ENCODE results near the gene RPA1. TPM values are rescaled to one million over a fixed set of nuclear protein-coding genes. Genes with fewer than 3 reads are reported as not detected.

RPA1 gene
- total RNA-seq, 1 donor from 2014 or later, result 234 TPM

DNA sequence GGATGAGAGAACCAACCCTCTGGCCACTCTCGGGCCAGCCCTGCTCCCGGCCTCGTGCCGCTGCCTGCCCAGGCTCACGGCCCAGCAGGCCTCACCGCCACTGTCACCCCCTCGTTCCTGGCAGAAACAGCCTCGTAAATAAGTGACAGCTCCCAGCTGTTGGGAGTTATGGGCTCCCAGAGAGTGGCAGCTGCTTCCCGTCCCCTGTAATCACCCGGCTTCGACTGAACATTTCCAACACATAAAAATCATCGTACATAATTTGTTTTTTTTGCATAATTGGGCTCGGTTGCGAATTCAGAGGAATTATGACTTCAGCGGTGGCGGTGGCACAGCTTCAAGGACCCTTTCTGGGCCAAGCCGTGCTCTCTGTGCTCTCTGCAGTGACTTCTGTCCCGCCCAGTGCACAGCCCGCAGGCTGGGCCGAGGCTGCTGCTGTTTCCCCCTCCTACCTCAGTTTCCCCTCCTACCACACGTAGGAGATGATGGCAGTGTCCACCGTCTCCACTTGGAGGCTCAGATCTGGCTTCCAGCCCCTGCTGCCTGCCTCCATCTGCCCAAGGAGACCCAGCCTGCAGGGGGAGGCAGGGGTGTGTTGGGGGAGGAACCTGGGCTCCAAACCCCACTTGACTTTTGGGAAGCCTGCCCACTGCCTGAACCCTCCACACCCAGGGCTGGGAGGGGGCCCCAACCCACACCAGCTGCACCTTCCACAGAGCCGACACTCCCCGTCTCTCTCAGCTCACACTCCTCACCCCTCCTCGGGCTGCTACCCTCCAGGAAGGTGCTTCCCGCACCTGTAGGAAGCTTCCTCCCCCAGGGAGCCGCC is 110.4 kb downstream of the RPA1 start:
- H3K36me3 Mint-ChIP-seq (ENCODE audit: low read depth), result no peaks in the 10 kb centered on the region
- H3K27ac Mint-ChIP-seq, result no peak overlapping the region
- H3K4me3 Mint-ChIP-seq, result no peak overlapping the region
- intact Hi-C loops (cut with micrococcal nuclease), result no loop called here
- DNase-seq, result no peak
- H3K4me1 Mint-ChIP-seq, result no peaks in the 10 kb centered on the region
- H3K27me3 Mint-ChIP-seq, result peaks cover 1% of the 10 kb centered on the region
- H3K9me3 Mint-ChIP-seq, result no peaks in the 10 kb centered on the region

DNA sequence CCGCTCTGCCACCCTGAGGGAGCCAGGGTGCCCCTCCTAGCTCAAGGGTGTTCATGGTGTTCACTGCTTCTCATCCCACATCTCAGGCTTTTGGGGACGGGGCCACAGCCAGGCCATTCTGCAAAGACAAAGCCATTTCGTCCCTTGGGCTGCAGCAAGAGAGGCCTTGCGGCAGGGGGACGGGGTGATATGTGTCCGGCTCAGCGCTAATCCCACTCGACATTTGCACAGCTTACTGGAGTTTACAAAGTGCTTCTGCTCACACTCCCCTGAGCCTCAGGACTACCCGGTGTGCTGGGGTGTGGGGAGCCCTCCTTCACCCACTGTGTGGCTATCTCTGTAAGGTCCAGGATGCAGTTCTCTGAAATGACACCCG is 111.0 kb downstream of the RPA1 start:
- DNase-seq, result no peak
- intact Hi-C loops (cut with micrococcal nuclease), result no loop called here
- H3K9me3 Mint-ChIP-seq, result no peaks in the 10 kb centered on the region
- no peak overlapping the region for H3K4me3 Mint-ChIP-seq
- H3K27me3 Mint-ChIP-seq, result peaks cover 1% of the 10 kb centered on the region
- H3K36me3 Mint-ChIP-seq (ENCODE audit: low read depth), result no peaks in the 10 kb centered on the region
- no peak overlapping the region for H3K27ac Mint-ChIP-seq
- no peaks in the 10 kb centered on the region for H3K4me1 Mint-ChIP-seq

DNA sequence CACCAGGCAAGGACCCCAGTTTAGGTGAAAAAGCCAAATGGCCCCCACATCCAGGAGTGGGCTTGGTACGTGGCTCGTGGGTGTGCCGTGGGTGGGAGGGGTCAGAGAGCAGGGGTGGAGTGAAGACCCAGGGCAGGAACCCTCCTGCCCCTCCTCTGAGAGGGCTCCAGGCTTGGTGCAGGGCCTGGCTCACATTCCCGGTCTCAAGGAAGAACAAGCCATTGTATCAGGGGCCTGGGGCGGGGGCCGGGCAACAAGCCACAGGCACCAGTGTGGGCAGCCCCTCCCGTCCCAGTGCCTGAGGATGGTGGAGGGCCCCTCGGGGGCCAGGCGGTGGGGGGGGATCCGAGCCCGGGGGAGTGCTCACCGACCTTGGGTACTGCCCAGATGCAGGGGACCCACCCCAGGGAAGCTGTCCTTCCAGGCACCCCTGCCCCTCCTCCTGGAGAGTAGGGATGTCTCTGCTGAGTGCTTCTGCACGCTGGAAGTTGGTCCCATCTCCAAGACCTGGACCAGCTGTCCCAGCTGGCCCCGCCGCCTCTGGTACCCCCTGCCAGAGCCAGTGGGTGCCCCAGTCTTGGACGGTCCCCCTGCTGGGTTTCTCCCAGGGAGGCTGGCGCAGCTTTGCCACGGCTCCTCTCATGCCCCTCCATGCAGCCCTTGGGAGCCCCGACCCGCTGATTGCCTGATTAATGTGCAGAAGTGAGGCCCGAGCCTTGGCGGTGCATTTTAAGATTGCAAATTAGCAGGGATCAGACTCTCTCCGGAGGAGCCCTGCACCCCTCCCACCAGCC is 111.7 kb downstream of the RPA1 start:
- H3K4me3 Mint-ChIP-seq, result no peak overlapping the region
- H3K27ac Mint-ChIP-seq, result no peak overlapping the region
- intact Hi-C loops (cut with micrococcal nuclease), result no loop called here
- H3K9me3 Mint-ChIP-seq, result no peaks in the 10 kb centered on the region
- no peaks in the 10 kb centered on the region for H3K36me3 Mint-ChIP-seq (ENCODE audit: low read depth)
- H3K27me3 Mint-ChIP-seq, result peaks cover 1% of the 10 kb centered on the region
- DNase-seq, result no peak
- H3K4me1 Mint-ChIP-seq, result no peaks in the 10 kb centered on the region

DNA sequence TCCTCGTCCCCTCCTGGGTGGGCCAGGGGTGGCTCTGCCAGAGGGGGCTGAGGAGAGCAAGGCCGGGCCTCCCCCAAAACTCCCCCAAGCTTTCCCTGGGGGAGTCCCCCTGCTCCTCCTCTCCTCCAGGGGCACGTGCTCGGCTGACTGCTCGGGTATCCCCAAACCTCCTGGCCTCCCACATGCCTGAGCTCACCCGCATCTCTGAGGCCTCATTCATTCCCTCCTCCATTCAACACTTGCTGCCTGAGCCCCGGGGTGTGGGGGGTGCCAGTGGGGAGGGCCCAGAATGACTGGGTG is 112.2 kb downstream of the RPA1 start:
- H3K27ac Mint-ChIP-seq, result no peak overlapping the region
- DNase-seq, result no peak
- H3K27me3 Mint-ChIP-seq, result peaks cover 1% of the 10 kb centered on the region
- no peaks in the 10 kb centered on the region for H3K9me3 Mint-ChIP-seq
- intact Hi-C loops (cut with micrococcal nuclease), result no loop called here
- no peaks in the 10 kb centered on the region for H3K4me1 Mint-ChIP-seq
- no peak overlapping the region for H3K4me3 Mint-ChIP-seq
- H3K36me3 Mint-ChIP-seq (ENCODE audit: low read depth), result no peaks in the 10 kb centered on the region

DNA sequence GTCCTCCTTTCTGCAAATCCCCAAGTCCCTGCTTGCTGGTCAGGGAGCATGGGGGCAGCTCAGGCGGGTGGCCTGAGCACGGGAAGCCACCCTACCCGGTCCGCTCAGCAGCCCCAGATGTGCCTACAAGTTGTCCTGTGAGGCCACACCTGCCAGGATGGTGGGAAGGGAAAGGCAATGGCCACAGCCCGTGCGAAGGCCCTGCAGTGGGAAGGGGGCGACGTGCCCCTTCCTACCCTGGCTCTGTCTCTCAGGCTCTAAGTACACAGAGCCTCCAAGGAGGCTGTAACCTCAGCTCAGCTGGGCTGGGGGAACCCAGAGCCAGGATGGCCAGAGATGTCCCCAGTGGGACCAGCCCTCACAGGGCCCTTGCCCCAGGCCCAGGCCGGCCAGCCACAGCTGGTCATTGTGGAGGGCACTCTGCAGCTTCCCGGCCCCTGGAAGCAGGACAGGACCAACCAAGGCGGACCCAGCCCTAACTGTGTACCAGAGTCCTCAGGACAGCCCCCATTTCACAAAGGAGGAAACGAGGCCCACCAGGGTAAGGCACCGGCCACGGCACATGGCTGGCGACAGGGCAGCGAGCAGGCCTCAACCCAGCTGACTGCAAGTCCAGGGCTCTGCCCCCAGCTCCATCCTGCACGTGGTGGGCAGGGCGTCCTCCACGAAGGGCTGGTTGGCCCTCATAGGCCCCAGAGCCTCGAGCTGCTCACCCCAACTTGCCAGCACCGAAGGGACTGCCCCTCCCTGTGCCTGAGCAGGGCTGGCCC is 113.0 kb downstream of the RPA1 start:
- Mint-ChIP-seq H3K27ac (no peak overlapping the region), H3K9me3 (no peaks in the 10 kb centered on the region), H3K36me3 (ENCODE audit: low read depth) (no peaks in the 10 kb centered on the region), H3K4me3 (no peak overlapping the region), H3K4me1 (no peaks in the 10 kb centered on the region), H3K27me3 (peaks cover 1% of the 10 kb centered on the region)
- intact Hi-C loops (cut with micrococcal nuclease), result no loop called here
- no peak for DNase-seq

DNA sequence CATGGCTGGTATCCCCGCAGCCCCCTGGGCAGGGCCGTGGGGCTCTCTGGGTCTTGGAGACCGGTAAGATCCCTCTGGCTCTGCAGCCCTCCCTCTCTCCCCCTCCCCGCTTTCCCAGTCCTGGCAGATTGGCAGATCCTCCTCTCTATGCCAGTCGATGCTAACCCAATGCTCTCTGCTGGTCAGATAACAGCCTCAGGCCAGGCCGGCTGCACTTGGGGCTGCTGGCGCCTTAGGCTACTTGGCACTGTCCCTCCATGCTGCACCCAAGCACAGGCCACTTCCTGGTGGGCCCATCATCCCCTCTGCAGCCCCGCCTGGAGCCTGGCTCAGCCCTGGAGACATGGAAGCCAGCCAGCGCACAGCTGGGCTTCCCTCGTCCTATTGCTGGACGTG is 113.6 kb downstream of the RPA1 start:
- H3K4me1 Mint-ChIP-seq, result no peaks in the 10 kb centered on the region

DNA sequence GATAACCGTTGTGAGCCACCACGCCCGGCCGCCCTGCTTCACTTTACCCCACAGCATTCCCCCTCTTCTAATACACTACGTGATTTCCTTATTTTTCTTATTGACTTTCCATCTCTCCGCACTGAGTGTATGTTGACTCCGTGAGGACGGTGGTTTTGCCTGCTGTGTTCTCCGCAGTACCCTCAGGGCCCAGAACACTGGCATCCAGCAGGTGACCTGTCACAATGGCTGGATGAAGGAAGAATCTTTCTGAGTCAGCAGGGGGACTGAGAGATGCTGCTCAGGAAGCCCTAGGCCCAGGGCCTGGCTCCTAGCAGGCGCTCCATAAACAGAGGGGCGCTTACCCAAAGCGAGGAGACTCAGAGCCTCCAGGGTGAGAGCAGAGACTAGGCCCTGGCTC is 115.8 kb downstream of the RPA1 start:
- Mint-ChIP-seq H3K4me3 (no peak overlapping the region), H3K9me3 (no peaks in the 10 kb centered on the region), H3K36me3 (ENCODE audit: low read depth) (no peaks in the 10 kb centered on the region), H3K4me1 (no peaks in the 10 kb centered on the region), H3K27me3 (peaks cover 1% of the 10 kb centered on the region), H3K27ac (no peak overlapping the region)
- DNase-seq, result no peak
- intact Hi-C loops (cut with micrococcal nuclease), result no loop called here

More for the DNA sequence above, 113.6 kb downstream of the RPA1 start:
- Mint-ChIP-seq H3K4me3 (no peak overlapping the region), H3K36me3 (ENCODE audit: low read depth) (no peaks in the 10 kb centered on the region), H3K9me3 (no peaks in the 10 kb centered on the region), H3K27me3 (peaks cover 1% of the 10 kb centered on the region), H3K27ac (no peak overlapping the region)
- intact Hi-C loops (cut with micrococcal nuclease), result no loop called here
- no peak for DNase-seq

DNA sequence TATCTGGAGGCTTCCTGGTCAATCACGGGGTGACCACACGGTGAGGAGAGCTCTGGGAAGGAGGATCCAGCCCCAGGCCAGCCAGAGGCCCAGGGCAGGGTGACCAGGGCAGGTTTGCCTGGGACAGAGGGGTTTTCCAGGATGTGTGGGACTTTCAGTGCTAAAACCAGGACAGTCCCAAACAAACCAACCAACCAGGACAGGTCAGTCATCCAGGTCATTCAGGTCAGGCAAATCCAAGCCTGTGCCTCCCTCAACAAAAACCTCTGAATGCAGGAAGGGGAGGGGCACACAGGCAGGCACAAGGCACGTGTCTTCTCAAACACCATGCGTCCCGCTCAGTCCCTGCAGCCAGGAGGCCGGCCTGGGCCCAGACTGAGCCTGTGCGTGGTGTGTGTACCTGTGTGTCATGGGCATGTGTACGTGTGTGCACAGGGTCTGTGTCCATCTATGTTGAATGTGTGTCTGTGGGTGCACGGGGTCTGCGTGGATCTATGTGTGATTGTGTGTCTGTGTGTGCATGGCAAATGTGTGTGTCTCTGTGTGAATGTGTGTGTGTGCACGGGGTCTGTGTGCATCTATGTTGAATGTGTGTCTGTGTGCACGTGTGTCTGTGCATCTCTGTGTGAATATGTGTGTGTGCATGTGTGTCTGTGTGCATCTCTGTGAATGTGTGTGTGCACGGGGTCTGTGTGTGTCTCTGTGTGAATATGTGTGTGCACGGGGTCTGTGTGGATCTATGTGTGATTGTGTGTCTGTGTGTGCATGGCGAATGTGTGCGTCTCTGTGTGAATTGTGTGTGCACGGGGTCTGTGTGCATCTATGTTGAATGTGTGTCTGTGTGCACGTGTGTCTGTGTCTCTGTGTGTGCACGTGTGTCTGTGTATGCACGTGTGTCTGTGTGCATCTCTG is 116.5 kb downstream of the RPA1 start:
- Mint-ChIP-seq H3K4me3 (no peak overlapping the region), H3K9me3 (no peaks in the 10 kb centered on the region)
- intact Hi-C loops (cut with micrococcal nuclease), result no loop called here

DNA sequence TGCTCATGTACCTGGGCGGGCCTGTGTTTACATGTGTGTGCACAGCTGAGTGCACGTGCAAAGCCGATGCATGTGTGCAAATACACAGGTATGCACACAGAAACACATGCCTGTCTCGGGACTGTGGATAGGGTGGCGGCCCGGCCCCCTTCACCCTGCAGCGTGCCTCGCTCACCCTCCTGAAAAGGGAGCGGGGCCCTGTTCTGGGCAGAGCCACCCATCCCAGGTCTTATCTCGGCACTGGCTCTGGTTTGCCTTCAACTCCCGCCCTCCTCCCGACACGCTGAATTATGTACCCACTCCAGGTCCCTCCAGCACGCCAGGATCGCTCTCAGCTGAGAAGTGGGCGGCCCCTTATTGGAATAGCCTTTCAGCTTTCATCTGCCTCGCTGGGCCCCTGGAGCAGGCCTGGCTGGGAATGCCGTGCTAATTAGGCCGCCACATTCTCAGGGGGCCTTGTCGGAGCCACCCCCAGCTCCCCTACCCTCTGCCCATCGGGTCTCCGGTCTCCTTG is 117.5 kb downstream of the RPA1 start:
- H3K4me3 Mint-ChIP-seq, result no peak overlapping the region

More for the DNA sequence above, 116.5 kb downstream of the RPA1 start:
- no peak for DNase-seq
- Mint-ChIP-seq H3K27me3 (peaks cover 1% of the 10 kb centered on the region), H3K27ac (no peak overlapping the region), H3K4me1 (no peaks in the 10 kb centered on the region), H3K36me3 (ENCODE audit: low read depth) (no peaks in the 10 kb centered on the region)

DNA sequence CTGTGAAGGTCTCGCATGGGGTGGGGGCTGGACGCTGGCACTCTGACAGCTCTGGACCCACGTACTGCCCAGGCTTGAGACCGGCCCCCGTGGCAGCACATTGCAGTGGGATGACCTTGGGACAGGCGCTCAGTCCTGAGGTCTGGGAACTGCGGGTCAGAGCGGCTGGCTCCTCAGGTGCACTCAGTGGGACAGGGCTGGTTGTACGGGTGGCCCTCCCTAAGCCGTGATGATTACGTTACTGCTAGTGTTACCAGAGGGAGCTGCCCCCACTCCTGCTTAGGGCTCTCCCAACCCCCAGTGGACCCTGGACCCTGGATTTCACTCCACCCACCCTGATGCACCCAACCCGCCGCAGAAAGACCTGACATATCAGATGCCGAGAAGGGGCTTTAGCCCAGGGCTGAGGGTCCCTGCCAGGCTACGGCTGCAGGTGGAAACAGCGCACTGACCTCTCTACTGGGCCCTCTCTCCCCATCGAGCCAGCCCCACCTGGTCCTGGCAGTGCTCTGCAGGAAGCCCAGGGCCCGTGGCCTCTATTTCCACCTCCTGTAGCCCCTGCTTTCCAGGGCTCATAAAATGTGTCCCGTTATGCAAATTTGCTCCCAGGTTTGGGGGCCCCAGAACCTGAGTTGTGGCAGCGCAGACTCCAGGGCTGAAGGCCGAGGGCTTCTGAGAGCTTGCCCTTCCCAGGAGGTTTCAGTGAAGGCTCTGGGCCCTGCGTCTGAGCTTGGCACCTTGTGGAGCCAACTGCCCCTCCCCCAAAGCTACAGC is 118.1 kb downstream of the RPA1 start:
- no peaks in the 10 kb centered on the region for H3K9me3 Mint-ChIP-seq
- H3K27me3 Mint-ChIP-seq, result peaks cover 3% of the 10 kb centered on the region
- no peaks in the 10 kb centered on the region for H3K4me1 Mint-ChIP-seq
- no peak overlapping the region for H3K27ac Mint-ChIP-seq
- DNase-seq, result no peak
- H3K4me3 Mint-ChIP-seq, result no peak overlapping the region
- H3K36me3 Mint-ChIP-seq (ENCODE audit: low read depth), result no peaks in the 10 kb centered on the region
- intact Hi-C loops (cut with micrococcal nuclease), result no loop called here

More for the DNA sequence above, 117.5 kb downstream of the RPA1 start:
- Mint-ChIP-seq H3K27ac (no peak overlapping the region), H3K9me3 (no peaks in the 10 kb centered on the region), H3K27me3 (peaks cover 3% of the 10 kb centered on the region), H3K4me1 (no peaks in the 10 kb centered on the region), H3K36me3 (ENCODE audit: low read depth) (no peaks in the 10 kb centered on the region)
- no peak for DNase-seq
- intact Hi-C loops (cut with micrococcal nuclease), result no loop called here

DNA sequence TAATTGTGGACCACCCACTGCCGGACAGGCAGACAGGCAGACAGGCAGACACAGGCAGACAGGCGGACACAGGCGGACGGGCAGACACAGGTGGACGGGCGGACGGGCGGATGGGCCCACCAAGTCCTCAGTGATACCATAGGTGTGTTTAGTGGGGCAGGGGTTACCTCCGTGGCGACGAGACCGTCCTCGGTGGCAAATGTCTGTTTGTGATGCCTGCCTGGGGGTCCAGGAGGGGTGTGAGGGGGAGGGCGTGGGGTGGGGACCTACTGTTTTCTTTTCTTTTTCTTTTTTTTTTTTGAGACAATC is 118.7 kb downstream of the RPA1 start:
- DNase-seq, result no peak
- no peaks in the 10 kb centered on the region for H3K36me3 Mint-ChIP-seq (ENCODE audit: low read depth)
- H3K9me3 Mint-ChIP-seq, result no peaks in the 10 kb centered on the region
- H3K27ac Mint-ChIP-seq, result no peak overlapping the region
- H3K4me1 Mint-ChIP-seq, result no peaks in the 10 kb centered on the region
- intact Hi-C loops (cut with micrococcal nuclease), result no loop called here
- peaks cover 3% of the 10 kb centered on the region for H3K27me3 Mint-ChIP-seq
- H3K4me3 Mint-ChIP-seq, result no peak overlapping the region

Data from activated CD4-positive, alpha-beta T cell treated with anti-CD3 and anti-CD28 coated beads, Interleukin-2, amount 10 ng/mL, durations not matched to agents 24 days and 14 days (primary cell).